Posterior cingulate gyrus (tissue), 11 donors: ENCODE measurements around the gene PMAIP1.
"Not testable (repeated sequence)": the region's sequence is repeated elsewhere in the genome, so short reads cannot be mapped to it uniquely, and the experiment has no call there.

Source experiments
- DNase-seq, 10 donors: peaks; one replicate each; pipeline versions ENCODE4 v3.0.0 to v3.0.0-alpha.2; 2020 to 2021; ENCODE audit warnings: mixed read lengths in 3 of 10
- intact Hi-C: fragments of 100-400 bp; cut with DNase I; formaldehyde crosslinking; loops from one replicate; pipeline ENCODE4 v1.15.1; 2023

Gene PMAIP1

DNA sequence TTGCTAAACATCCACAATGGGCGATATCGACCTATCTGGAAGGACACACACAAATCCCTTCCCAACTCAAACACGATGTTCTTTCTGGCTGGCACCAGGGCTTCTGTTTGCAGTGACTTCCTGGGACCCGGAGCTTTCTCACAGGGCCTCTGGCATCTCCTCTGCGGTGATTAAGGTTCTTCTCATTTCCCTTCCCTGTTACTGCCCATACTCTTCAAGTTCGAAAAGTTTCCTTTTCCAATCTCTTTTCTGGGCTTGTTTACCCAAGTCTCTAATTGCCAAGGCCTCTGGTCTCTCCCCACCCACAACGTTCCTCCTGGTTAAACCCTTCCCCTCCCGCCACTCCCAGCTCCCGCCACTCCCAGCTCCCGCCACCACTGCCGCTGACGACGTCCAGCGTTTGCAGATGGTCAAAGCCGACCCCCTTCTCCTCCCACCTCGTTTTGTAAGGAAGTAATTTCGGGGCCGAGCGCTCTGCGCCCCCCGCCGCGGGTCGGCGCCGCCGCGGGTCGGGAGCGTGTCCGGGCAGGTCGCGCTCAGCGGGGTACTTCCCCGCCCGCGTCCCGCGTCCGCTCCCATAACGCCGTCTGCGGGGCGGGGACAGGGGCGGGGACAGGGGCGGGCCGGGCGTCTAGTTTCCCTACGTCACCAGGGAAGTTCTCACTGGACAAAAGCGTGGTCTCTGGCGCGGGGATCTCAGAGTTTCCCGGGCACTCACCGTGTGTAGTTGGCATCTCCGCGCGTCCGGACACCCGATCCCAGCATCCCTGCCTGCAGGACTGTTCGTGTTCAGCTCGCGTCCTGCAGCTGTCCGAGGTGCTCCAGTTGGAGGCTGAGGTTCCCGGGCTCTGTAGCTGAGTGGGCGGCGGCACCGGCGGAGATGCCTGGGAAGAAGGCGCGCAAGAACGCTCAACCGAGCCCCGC is at the start of gene PMAIP1:
PMAIP1 (plus strand) TSS at position 699 of the 924 bp plus-strand sequence; CDS start at position 881, 182 bp downstream.
- intact Hi-C loops = no loop called here
- DNase-seq = peak; percentile 20 to 91 (median 46)

DNA sequence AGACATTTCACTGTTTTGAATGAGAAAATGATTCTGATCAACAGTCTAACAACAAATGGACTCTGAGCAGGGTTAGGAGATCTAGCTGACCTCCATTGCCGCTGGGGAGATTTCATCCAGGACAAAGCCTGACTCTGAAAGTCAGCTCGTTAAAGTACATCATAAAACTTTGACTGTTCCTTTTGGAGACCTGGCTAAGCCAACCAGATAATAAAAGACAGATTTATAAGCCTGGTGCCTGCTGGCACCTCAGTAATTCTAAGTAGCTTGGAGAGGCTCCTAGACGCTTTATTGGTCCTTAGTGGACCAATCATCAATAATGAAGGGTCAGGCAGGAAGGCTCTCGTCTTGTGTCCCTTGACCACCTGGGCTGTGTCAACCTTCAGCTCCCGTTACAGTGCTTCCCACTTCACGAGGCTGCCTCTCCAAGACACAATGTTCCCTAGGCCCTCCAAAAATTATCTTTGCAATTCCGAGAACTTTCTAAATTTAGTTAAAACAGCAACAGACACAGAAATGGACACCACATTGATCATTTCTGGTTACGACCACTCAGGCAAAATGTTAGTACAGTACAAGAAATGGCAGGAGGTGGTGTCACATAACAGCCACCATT is 47.9 kb upstream of the PMAIP1 start:
- intact Hi-C loops = no loop called here
- no peak for DNase-seq

DNA sequence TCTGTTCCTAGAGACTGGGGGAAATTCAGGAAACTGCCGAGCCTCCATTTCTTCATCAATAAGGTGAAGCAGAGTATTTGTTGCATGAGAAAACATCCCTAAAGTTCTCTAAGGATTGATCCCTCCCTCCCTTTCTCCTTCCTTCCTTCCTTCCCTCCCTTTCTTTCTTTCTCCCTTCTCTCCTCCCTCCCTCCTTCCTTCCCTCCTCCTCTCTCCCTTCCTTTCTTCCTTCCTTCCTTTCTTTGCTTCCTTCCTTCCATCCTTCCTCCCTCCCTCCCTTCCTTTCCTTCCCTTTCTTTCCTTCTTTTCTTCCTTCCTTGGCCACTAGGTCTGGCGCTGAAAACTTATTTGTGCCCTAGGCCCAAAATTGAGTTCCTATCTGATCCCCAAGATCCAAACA is 47.2 kb upstream of the PMAIP1 start:
- intact Hi-C loops = no loop called here
- DNase-seq = no peak

DNA sequence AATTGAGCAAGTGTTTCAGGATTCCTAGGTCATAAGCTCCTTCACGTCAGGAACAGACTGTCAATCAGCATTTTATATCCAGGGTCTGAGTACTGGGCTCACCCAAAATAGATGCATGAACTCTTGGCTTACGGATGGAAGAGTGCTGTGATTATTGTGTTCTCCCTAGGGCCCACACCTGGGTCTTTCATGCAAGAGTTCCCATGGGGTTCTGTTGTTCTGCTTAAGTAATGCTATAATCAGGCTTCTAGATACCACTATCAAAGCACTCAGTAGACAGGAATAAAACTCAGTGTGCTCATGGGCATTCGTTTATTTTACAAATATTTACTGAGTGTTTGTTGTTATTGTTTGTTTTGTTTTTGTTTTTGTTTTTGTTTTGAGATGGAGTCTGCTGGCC is 46.4 kb upstream of the PMAIP1 start:
- intact Hi-C loops = no loop called here
- DNase-seq = no peak

DNA sequence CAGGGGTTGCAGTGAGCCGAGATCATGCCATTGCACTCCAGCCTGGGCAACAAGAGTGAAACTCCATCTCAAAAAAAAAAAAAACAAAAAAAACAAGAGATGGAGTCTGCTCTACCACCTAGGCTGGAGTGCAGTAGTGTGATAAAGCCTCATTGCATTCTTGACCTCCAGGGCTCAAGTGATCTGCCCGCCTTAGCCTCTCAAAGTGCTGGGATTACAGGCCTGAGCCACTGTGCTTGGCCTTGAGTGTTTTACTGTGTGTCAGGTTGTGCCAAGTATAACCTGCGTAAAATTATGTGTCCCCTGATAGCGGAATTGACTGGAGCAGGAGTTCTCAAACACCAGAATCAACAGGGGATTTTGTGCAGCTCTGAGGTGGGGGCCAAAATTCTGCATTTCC is 45.8 kb upstream of the PMAIP1 start:
- DNase-seq, intact Hi-C loops: not testable (repeated sequence)

DNA sequence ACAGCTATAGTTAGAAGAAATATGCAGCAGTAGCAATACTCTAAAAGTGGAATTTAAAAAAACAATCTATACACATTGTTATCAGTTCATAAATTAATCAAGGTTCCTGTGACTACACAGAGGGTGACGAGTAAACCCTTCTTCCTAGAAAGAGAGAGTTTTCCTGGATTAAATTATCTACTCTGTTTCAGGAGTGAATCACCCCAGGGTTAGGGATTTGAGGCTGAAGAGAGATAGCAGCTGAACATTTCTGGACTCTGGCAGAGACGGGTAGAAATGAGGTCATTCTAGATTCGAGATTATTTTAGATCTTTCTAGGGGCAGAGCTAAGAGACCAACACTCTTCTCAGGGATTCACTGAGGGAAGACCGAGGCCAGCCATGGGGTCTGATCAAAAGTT is 38.8 kb upstream of the PMAIP1 start:
- intact Hi-C loops = no loop called here
- no peak for DNase-seq

DNA sequence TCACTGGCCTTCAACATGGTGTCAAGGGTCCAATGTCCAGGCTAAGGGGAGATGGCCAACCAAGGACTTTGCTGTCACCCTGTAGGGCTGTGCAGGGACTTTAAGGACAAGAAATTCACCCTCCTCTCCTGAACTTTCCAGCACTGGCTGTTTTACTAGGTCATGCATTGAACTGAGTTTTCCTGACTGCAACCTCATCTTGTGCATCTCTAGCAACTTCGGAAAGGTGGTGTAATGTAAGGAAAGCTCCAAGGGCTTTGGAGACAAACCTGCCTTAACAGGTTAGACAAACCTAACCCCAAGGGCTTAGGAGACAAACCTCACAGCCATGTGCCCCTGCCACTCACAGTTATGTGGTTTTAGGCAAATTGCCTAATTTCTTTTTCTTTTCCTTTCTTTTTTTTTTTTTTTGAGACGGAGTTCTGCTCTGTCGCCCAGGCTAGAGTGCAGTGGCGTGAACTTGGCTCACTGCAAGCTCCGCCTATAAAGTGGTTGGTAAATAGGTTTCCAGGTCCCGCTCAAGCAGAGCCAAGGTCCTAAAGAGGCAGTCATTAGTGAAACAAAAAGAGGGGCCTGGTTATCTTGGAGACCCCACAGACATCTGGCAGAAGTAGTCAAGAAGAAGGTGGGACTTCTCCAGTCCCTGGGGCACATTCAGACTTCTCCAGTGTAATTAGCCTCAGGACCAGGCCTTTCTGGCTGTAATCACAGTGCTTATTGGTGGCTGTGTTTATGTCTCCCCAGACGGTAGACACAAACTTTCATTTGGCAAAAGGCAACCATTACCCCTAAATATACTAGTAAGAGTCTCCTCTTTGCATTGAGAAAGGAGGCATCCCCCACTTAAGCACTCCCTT is 37.6 kb upstream of the PMAIP1 start:
- DNase-seq = no peak
- intact Hi-C loops = no loop called here

DNA sequence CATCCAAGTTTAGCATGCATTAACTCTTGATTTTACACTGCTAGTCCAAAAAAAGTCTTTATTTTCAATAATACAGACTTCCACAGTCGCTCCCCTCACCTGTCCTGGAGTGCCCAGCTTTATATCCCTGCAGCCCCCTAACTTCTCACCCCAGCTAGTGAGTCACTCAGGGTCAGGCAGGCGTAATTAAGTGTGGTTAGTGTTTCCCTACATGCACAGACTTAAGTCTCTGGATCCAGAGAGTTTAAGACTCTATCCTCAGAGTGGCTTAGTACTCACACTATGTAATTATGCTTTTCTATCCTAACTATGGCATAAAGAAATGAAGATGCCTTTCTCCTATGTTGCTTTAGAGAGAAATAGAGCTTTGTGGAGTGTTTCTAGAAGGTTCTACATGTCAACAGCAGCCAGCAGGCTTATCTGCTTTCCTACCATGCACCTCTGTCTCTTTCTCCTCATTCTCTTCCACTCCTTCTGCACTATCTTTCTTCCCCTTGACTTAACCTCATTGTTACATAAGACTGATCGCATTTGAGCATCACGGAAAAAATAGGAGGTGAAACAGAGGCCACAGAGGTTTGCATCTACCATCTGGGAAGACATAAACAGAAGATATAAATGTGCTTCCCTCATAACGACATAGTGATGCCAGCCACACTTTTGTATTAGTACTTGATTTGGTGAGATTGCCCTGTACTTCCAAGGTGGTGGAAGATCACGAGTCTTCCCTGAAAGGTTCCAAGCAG is 34.4 kb upstream of the PMAIP1 start:
- intact Hi-C loops = no loop called here
- no peak for DNase-seq

DNA sequence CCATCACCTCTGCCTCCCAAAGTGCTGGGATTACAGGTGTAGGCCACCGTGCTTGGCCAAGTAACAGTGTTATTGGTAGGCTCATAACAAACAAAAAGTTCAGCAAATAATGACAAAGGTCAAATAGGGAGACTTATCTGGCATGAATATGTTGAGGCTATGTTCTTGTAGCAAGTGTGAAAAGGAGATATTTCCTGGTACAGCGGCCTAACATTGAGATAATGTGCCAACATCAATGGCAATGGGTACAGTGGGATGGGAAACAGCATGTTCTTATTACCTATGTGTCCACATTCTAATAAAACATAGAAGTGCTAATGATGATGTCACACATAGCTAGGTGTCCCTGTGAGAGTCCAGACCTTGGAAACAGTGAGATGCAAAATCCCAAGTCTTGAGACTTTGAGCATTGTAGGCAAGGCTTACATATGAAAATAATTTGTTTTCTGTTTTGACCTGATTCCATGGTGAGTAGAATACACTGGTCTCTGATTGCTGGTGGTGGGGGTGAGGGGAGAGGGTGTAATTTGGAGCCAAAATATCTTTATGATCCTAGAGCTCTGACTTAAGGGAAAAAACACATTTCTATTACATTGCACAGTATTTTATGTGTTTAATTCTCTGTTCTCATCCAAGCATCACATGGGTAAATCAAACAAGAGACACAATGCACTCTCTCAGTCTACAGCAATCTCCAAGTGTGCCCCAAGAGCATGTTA is 33.1 kb upstream of the PMAIP1 start:
- no peak for DNase-seq
- intact Hi-C loops = no loop called here

DNA sequence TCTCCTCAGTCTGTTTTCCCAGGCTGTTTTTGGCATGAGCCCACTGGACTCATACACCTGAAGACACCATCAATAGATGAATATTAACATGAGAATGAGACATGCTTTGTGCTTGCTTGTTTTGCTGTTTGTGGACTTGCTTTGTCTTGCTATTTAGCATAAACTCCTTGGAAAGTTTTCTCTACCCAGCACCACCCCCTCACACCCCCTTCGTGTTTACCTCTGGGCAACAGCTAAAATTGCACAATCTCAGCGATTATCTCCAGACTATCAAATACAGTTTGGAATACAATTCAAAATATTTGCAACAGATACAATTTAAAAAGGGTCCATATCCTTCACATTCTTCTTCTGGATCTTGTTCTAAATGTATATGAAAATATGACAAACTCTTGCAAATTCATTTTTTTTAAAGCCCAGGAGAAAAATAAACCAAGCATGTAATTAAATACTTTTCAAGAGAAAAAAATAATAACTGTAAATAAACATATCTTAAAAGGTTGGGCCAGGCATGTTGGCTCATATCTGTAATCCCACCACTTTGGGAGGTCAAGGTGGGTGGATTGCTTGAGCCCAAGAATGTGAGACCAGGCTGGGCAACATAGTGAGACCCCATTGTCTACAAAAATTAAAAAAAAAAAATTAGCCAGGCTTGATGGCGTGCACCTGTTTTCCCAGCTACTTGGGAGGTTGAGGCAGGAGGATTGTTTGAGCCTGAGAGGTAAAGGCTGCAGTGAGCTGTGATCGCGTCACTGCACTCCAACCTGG is 32.3 kb upstream of the PMAIP1 start:
- no peak for DNase-seq
- intact Hi-C loops = no loop called here

DNA sequence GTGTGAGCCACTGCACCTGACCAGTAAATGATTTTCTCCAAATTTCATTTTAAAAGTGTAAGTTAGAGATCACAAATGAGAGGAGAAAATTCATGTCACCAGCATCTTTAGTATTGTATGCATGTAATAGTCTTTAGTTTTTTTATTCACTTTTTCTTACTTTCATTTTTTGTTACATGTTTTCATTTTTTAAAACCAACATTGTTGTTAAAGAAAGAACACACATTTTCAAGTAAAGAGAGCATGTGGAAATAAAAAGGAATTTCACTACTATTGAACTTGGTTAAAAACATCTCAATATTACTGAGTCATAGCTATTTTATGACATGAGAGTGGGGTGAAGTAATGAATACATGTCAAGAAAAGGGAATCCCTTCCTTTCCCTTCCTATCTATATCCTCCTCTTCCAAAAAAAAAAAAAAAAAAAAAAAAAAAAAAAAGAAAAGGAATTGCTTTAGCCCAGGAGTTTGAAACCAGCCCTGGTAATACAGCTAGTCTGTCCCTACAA is 29.1 kb upstream of the PMAIP1 start:
- intact Hi-C loops = no loop called here
- DNase-seq = no peak

DNA sequence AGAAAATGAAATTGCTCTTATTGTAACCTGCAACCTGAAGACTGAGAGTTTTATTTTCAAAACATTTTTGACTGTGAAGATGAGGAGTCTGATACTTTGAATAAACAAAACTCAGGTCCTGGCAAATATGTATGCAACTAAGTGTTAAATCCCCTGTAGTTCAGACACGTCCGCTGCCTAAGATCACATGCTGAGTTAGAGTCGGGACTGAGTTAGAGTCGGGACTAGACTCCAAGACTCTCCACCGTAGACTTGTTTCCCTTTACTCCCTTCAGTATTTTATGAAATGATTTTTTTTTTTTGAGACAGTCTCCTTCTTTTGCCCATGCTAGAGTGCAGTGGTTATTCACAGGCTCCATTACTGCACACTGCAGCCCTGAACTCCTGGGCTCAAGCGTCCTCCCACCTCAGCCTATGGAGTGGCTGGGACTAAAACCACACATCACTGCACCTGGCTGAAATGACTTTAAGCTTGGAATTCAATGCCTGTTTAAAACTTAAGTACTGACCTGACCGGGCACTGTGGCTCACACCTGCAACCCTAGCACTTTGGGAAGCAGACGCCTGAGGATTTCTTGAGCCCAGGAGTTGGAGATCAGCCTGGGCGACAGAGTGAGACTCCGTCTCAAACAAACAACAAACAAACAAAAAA is 28.0 kb upstream of the PMAIP1 start:
- intact Hi-C loops = no loop called here
- DNase-seq = no peak

DNA sequence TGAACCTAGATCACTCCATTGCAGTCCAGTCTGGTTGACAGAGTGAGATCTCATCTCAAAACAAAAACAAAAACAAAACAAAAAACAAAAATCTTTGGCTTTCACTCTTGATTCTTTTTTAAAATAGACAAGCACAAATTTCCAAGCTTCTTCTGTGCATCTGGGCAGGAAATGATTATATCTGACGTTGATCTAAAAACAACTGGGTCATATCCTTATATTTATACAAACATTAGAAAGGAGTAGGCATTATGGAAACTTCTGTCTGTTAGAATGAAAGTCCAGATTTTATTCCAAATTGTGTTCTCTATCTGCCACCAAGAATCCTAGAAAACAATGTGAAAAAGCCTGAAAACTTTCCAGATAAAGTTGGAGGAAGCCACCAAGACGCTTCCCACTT is 26.2 kb upstream of the PMAIP1 start:
- intact Hi-C loops = no loop called here
- no peak for DNase-seq

DNA sequence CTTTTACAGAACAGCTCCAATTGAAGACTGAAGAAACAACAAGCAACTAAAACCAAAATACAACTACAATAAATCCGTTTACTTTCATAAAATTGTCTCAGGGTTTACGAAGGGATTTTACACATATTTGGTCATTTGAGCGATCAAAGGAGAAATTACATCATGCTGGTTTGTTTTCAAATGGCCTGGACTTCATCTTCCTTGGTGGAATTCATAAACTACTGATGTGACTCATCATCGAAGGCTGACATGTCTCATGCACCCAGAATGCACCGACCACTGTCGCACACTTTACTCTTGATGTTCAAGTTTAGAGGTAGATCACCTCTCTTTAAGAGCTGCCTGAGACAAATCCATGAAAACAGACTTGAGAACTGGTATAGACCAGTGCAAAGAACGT is 25.6 kb upstream of the PMAIP1 start:
- DNase-seq = no peak
- intact Hi-C loops = no loop called here

DNA sequence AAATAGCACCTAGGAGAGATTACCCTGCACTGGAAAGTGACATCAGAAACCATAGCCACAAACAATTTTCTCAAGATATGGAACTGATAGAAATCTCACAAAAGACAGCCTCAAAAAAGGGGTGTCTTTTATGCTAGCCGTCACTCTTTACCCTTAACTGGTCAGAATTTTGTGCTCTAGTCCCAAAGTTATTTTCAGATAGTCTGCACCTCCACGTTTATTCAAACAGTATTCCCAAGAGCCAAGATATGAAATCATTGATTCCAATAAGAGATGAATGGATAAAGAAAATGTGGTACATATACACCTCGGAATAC is 23.5 kb upstream of the PMAIP1 start:
- intact Hi-C loops = no loop called here
- no peak for DNase-seq

DNA sequence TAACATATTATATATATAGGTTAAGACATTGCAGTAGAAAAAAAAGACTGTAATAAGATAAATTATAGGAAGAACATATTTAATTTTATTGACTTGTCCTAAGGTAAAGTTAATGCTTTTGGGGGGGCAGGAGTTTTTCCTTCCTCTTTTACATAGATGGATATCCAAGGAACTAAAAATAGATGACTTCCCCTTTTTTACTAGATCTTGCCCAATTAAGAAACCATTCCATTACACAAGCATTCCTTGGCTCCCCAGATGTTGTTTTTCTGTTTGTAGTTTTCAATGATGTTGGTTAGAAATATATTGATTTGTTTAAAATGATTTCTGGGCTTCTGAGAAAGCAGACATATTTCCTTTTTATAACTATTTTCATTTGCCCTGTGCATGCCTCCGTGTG is 22.4 kb upstream of the PMAIP1 start:
- DNase-seq = no peak
- intact Hi-C loops = no loop called here

DNA sequence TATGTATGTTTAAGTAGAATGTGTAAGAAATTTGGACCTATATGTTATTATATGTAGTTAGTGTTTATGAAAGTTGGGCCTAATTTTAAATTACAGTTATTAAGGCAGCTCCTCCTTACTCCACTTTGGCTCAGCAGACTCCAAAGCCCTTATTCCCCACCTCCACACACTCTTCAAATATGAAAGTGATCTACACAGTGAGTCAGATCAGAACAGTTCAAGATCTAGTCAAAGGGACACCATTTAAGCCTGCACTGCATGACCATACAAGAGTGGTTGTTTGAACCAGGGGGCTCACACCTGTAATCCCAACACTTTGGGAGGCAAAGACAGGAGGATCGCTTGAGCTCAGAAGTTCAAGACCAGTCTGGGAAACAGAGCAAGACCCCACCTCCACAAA is 21.2 kb upstream of the PMAIP1 start:
- intact Hi-C loops = no loop called here
- no peak for DNase-seq
